HepG2 (cell line): ENCODE results near the gene IQCN. TPM values are rescaled to one million over a fixed set of nuclear protein-coding genes. Genes with fewer than 3 reads are reported as not detected.

Experiments
- ASH2L ChIP-seq: fragments of 300-600, 200-600 bp; sonication (generic); IDR thresholded peaks from 2 replicates; pipeline ENCODE4 v1.7.0; 2017; ENCODE audit warnings: low read depth, mild to moderate bottlenecking, moderate library complexity, mixed read lengths, low read length; ENCODE audit not compliant: insufficient read length
- CREM ChIP-seq, 2 experiments: sonication (generic) in 1 of 2; formaldehyde crosslinking in 1 of 2; IDR thresholded peaks; 2 replicates each; pipeline versions ENCODE4 v1.4.0 to v1.6.1; 2016 to 2020; ENCODE audit warnings: antibody characterized with exemption in 1 of 2, mild to moderate bottlenecking in 1 of 2, missing genetic modification reagents in 1 of 2
- EED ChIP-seq: sonication (generic); formaldehyde crosslinking; IDR thresholded peaks from 2 replicates; pipeline ENCODE4 v1.5.0; 2020; ENCODE audit warnings: mild to moderate bottlenecking, missing genetic modification reagents
- ELF3 ChIP-seq: IDR thresholded peaks from 2 replicates; pipeline ENCODE4 v1.6.1; 2016; ENCODE audit warnings: missing genetic modification reagents, missing compliant biosample characterization
- GATAD2A ChIP-seq: IDR thresholded peaks from 2 replicates; pipeline ENCODE4 v1.6.1; 2016
- HHEX ChIP-seq: IDR thresholded peaks from 2 replicates; pipeline ENCODE4 v1.6.1; 2016; ENCODE audit warnings: control low read depth
- KAT8 ChIP-seq: IDR thresholded peaks from 2 replicates; pipeline ENCODE4 v1.6.1; 2016; ENCODE audit warnings: missing genetic modification reagents, missing compliant biosample characterization
- MAFG ChIP-seq: sonication (generic); formaldehyde crosslinking; IDR thresholded peaks from 2 replicates; pipeline ENCODE4 v1.5.1; 2020; ENCODE audit warnings: mild to moderate bottlenecking, missing genetic modification reagents
- MBD4 ChIP-seq: IDR thresholded peaks from 2 replicates; pipeline ENCODE4 v1.6.1; 2012; ENCODE audit warnings: low read length, inconsistent platforms, borderline replicate concordance
- NONO ChIP-seq, 2 experiments: fragments of 450-650 bp in 1 of 2; sonication (generic) in 1 of 2; formaldehyde crosslinking in 1 of 2; IDR thresholded peaks in 1 of 2; conservative IDR thresholded peaks in 1 of 2; 2 replicates each; pipeline versions ENCODE4 v1.6.1 to v1.8.0; 2017 to 2022; ENCODE audit warnings: mild to moderate bottlenecking in 1 of 2, missing genetic modification reagents in 1 of 2, moderate library complexity in 1 of 2
- POLR2G ChIP-seq: fragments of 200-400 bp; formaldehyde crosslinking; IDR thresholded peaks from 2 replicates; pipeline ENCODE4 v1.6.1; 2018; ENCODE audit warnings: mild to moderate bottlenecking, low read depth, low read length, moderate library complexity
- RFX1 ChIP-seq: fragments of 450-650 bp; IDR thresholded peaks from 2 replicates; pipeline ENCODE4 v1.6.1; 2017
- SP4 ChIP-seq: sonication (generic); formaldehyde crosslinking; IDR thresholded peaks from 2 replicates; pipeline ENCODE4 v1.8.1; 2023; ENCODE audit warnings: mild to moderate bottlenecking, missing genetic modification reagents
- THAP11 ChIP-seq: IDR thresholded peaks from 2 replicates; pipeline ENCODE4 v1.6.1; 2016; ENCODE audit warnings: missing biosample characterization, missing genetic modification reagents
- ZBTB20 ChIP-seq: sonication (generic); formaldehyde crosslinking; IDR thresholded peaks from 2 replicates; pipeline ENCODE4 v1.8.1; 2023; ENCODE audit warnings: missing genetic modification reagents, low read depth, mild to moderate bottlenecking, borderline replicate concordance
- ZC3H4 ChIP-seq: sonication (generic); formaldehyde crosslinking; IDR thresholded peaks from 2 replicates; pipeline ENCODE4 v1.4.0; 2020; ENCODE audit warnings: missing genetic modification reagents, borderline replicate concordance
- ZFP90 ChIP-seq: sonication (generic); formaldehyde crosslinking; IDR thresholded peaks from 2 replicates; pipeline ENCODE4 v1.8.0; 2022; ENCODE audit warnings: missing genetic modification reagents, mild to moderate bottlenecking, inconsistent platforms, borderline replicate concordance
- ZNF441 ChIP-seq: sonication (generic); formaldehyde crosslinking; IDR thresholded peaks from 2 replicates; pipeline ENCODE4 v1.7.0; 2021; ENCODE audit warnings: missing genetic modification reagents, borderline replicate concordance
- ZNF552 ChIP-seq: sonication (generic); formaldehyde crosslinking; IDR thresholded peaks from 2 replicates; pipeline ENCODE4 v1.9.0; 2022; ENCODE audit warnings: missing genetic modification reagents, mild to moderate bottlenecking, borderline replicate concordance
- ZNF569 ChIP-seq: sonication (generic); formaldehyde crosslinking; IDR thresholded peaks from 2 replicates; pipeline ENCODE4 v1.5.0; 2020; ENCODE audit warnings: mild to moderate bottlenecking, missing genetic modification reagents, moderate library complexity, borderline replicate concordance
- ZNF83 ChIP-seq: sonication (generic); formaldehyde crosslinking; IDR thresholded peaks from 2 replicates; pipeline ENCODE4 v1.4.0; 2020; ENCODE audit warnings: missing genetic modification reagents, mild to moderate bottlenecking, borderline replicate concordance
- polyA plus RNA-seq, 8 experiments: library from polyadenylated mRNA; depleted of rRNA in 3 of 8; stranded (reverse) in 7 of 8; unstranded in 1 of 8; fragments of >200 nt; fragmentation: Illumina TruSeq in 4 of 8; extraction: Trizol in 4 of 8; gene quantifications; 2 replicates each; pipeline versions ENCODE4 v1.2.1 to v1.2.3, GENCODE V29; 2011 to 2016; ENCODE audit warnings: low read depth in 4 of 8, missing spikeins in 1 of 8, mixed read lengths in 1 of 8; ENCODE audit not compliant: insufficient read depth in 1 of 8
- total RNA-seq, 5 experiments: library from RNA; depleted of rRNA; stranded (reverse); fragments of >200 nt; fragmentation: Illumina TruSeq; extraction: Trizol; gene quantifications; 2 replicates each; pipeline ENCODE4 v1.2.3, GENCODE V29; 2016; ENCODE audit warnings: low read depth in 1 of 5
- TF ChIP-seq, protein P1 (sequence below): sonication (generic); formaldehyde crosslinking; IDR thresholded peaks from 2 replicates; pipeline ENCODE4 v1.5.0; 2020; ENCODE audit warnings: missing genetic modification reagents
- TF ChIP-seq, protein P2 (sequence below): sonication (generic); formaldehyde crosslinking; IDR thresholded peaks from 2 replicates; pipeline ENCODE4 v1.4.0; 2020; ENCODE audit warnings: missing genetic modification reagents
- TF ChIP-seq, protein P3 (sequence below): sonication (generic); formaldehyde crosslinking; IDR thresholded peaks from 2 replicates; pipeline ENCODE4 v1.5.0; 2020; ENCODE audit warnings: missing genetic modification reagents
- TF ChIP-seq, protein P4 (sequence below): sonication (generic); formaldehyde crosslinking; IDR thresholded peaks from 2 replicates; pipeline ENCODE4 v1.5.0; 2020; ENCODE audit warnings: mild to moderate bottlenecking, missing genetic modification reagents

The IQCN gene
- total and polyA plus RNA-seq, 2 of the 13 experiments (the other 11 are each of a cell fraction or from before 2014, with no cell fraction given) = 0.04 to 0.18 TPM

DNA sequence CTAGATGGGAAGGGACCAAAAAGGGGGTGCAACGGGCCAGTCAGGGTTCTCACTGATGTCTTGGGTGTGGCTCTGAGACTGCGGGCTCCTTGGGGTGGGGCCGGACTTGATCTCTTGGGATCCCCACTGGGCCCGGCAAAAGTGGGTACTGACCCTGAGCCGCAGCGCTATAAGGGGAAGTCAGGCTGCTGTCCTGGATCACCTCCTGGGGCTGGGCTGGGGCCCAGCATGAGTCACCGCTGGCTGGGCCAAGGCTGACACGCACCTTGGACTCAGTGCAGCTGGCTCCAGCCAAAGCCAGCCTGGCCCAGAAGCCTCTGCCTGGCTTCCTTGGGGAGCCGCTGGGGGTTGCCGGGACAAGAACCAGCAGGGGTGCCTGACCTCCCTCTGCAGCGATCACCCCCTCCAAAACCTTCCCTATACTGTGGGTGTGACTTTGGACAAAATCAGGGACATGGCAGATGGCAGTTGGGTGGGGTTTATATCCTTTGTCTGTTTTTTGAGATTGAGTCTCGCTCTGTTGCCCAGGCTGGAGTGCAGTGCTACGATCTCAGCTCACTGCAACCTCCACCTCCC, 617 bp upstream of the IQCN start (continued):
- TF ChIP-seq RFX1 (no peak), ZNF83 (no peak), NONO (IDR thresholded peaks at IDR 0.05) (no peak), NONO (CRISPR knock-in tag; conservative IDR thresholded peaks at IDR 0.05) (no peak), MBD4 (no peak), POLR2G (peak; percentile 63), KAT8 (no peak; the same call in 1 of the 2 replicates), ELF3 (CRISPR knock-in tag) (peak; percentile 69; the same call in 1 of the 2 replicates), HHEX (CRISPR knock-in tag) (no peak), ZFP90 (CRISPR knock-in tag) (peak; percentile 62; the same call in 1 of the 2 replicates), ZC3H4 (CRISPR knock-in tag) (no peak), ZBTB20 (CRISPR knock-in tag) (peak; percentile 69; the same call in 1 of the 2 replicates), EED (CRISPR knock-in tag) (no peak), ASH2L (no peak), ZNF441 (no peak), SP4 (CRISPR knock-in tag) (no peak), ZNF552 (no peak), THAP11 (CRISPR knock-in tag) (no peak), CREM (IDR thresholded peaks at IDR 0.05) (peak; percentile 32; the same call in 1 of the 2 replicates), CREM (CRISPR knock-in tag; IDR thresholded peaks at IDR 0.05) (no peak), GATAD2A (CRISPR knock-in tag) (peak; percentile 68), ZNF569 (CRISPR knock-in tag) (no peak; the same call in 1 of the 2 replicates), MAFG (no peak)
- TF ChIP-seq, protein P1, sequence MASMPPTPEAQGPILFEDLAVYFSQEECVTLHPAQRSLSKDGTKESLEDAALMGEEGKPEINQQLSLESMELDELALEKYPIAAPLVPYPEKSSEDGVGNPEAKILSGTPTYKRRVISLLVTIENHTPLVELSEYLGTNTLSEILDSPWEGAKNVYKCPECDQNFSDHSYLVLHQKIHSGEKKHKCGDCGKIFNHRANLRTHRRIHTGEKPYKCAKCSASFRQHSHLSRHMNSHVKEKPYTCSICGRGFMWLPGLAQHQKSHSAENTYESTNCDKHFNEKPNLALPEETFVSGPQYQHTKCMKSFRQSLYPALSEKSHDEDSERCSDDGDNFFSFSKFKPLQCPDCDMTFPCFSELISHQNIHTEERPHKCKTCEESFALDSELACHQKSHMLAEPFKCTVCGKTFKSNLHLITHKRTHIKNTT (CRISPR knock-in tag) = no peak
- TF ChIP-seq, protein P2, sequence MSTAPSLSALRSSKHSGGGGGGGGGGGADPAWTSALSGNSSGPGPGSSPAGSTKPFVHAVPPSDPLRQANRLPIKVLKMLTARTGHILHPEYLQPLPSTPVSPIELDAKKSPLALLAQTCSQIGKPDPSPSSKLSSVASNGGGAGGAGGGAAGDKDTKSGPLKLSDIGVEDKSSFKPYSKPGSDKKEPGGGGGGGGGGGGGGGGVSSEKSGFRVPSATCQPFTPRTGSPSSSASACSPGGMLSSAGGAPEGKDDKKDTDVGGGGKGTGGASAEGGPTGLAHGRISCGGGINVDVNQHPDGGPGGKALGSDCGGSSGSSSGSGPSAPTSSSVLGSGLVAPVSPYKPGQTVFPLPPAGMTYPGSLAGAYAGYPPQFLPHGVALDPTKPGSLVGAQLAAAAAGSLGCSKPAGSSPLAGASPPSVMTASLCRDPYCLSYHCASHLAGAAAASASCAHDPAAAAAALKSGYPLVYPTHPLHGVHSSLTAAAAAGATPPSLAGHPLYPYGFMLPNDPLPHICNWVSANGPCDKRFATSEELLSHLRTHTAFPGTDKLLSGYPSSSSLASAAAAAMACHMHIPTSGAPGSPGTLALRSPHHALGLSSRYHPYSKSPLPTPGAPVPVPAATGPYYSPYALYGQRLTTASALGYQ (CRISPR knock-in tag) = peak; percentile 56; the same call in 1 of the 2 replicates
- TF ChIP-seq, protein P3, sequence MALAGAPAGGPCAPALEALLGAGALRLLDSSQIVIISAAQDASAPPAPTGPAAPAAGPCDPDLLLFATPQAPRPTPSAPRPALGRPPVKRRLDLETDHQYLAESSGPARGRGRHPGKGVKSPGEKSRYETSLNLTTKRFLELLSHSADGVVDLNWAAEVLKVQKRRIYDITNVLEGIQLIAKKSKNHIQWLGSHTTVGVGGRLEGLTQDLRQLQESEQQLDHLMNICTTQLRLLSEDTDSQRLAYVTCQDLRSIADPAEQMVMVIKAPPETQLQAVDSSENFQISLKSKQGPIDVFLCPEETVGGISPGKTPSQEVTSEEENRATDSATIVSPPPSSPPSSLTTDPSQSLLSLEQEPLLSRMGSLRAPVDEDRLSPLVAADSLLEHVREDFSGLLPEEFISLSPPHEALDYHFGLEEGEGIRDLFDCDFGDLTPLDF (CRISPR knock-in tag) = no peak
- TF ChIP-seq, protein P4, sequence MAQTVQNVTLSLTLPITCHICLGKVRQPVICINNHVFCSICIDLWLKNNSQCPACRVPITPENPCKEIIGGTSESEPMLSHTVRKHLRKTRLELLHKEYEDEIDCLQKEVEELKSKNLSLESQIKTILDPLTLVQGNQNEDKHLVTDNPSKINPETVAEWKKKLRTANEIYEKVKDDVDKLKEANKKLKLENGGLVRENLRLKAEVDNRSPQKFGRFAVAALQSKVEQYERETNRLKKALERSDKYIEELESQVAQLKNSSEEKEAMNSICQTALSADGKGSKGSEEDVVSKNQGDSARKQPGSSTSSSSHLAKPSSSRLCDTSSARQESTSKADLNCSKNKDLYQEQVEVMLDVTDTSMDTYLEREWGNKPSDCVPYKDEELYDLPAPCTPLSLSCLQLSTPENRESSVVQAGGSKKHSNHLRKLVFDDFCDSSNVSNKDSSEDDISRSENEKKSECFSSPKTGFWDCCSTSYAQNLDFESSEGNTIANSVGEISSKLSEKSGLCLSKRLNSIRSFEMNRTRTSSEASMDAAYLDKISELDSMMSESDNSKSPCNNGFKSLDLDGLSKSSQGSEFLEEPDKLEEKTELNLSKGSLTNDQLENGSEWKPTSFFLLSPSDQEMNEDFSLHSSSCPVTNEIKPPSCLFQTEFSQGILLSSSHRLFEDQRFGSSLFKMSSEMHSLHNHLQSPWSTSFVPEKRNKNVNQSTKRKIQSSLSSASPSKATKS = no peak
